Stimulated activated CD8-positive, alpha-beta memory T cell treated with anti-CD3 and anti-CD28 coated beads, Interleukin-15, amount 100 ng/mL, for 1 hour (primary cell): Measurements from ENCODE around the gene IL1RAPL1.

Experiments used
- DNase-seq: peaks from one replicate; pipeline ENCODE4 v3.0.0-alpha.2; 2020; ENCODE audit warnings: low read depth

The IL1RAPL1 gene

GRCh38 chrX:28979877-28980276 is 392.6 kb downstream of the IL1RAPL1 start:
- DNase-seq, result no peak

- DNase-seq, result no peak
Measured at GRCh38 chrX:28981952-28982351, 394.7 kb downstream of the IL1RAPL1 start.

DNA sequence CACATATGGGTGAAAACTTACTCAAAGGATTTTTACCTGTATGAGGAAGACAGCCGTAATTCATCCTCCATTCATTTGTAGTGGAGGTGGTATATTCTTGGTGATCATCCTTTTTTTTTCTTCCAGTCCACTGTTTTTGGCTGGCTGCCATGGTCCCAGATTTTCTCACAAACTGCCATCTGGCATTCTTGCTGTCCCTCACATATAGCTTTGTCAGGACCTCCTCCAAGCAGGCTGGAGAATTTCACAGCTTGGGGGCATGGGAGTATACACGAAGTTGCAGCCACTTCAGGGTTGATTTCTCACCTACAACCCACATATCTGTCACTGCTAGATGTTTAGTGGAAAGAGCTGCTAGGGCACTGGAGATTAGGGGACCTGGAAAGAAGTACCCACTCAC is 401.0 kb downstream of the IL1RAPL1 start:
- no peak for DNase-seq

DNA sequence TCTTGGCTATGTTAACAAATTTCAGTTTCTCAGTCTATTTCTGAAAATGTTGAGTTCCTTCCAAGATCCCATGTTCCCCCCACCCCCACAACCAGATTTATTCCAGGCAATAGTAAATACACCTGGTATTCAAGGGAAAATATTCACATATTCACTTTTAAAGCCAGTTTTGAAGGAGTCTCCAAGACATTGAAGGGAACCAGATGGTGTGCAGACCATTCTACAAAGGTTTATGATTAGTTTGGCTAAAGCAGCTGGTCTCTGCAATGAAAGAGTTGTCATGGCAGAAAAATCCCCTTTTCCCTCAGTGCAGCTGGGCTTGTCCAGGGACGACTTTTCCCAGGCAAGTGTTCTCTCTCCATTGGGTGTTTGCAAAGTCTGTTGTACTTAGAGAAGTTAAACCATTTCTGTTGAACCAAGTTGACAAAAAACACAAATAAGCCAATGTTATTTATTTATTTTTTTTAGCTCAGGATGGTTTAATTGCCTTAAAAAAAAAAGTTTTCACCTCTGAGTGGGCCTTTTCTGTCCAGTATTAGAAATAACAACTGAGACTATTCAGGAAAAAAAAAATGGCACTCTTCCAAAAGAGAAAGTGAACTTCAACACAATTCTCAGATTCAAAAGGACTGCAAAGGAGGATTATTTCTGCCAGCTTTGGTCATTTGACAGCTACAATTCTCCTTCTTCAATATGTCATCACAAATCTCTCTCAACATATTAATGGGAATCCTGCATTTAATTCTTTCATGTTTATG is 410.6 kb downstream of the IL1RAPL1 start:
- no peak for DNase-seq

GRCh38 chrX:28998609-28999135 is 411.4 kb downstream of the IL1RAPL1 start:
- DNase-seq, result no peak

DNA sequence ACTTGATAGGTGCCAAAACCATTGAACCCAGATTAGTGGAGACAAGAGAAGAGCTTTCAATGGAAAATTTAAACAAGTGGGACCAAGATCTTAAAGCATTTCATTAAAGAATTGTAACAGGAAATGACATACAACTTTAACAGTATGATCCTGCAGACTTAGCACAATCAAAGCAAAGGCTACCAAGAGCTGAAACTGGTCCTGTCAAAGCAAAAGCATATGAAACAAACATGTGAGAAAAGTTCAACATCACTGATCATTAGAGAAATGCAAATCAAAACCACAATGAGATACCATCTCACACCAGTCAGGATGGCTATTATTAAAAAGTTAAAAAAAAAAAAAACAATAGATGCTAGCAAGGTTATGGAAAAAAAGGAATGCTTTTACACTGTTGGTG is 425.6 kb downstream of the IL1RAPL1 start:
- DNase-seq, result no peak

DNA sequence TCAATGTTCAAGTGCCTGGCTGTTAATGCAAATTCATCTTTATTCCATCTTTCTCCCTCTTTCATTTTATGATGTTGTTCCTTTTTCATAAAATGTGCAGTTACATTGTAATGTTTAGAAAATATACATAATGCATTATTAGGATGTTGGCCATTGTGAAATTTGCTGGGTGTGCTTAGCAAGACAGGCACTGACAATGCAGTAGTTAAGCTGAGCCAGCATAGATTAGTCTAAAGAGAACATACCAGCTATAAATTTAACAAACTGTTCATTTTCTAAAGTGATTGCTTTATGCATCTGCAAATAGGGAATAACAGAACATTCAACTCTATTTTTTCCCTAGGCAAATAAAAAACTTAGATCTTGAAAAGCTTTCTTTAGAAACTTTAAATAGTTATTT is 436.0 kb downstream of the IL1RAPL1 start:
- no peak for DNase-seq

DNA sequence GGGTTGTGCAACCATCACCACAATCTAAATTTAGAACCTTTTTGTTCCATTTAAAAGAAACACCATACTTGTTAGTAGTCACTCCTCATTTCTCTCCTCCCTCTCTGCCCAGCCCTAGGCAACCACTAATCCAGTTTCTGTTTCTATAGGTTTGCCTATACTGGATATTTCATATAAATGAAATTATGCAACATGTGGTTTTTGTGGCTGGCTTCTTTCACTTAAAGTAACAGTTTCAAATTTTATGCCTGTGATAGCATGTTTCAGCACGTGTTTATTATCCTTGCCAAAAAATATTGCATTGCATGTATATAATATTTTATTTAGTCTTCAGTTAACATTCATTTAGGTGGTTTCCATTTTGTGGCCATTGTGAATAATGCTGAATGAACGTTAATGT is 437.6 kb downstream of the IL1RAPL1 start:
- no peak for DNase-seq

GRCh38 chrX:29039501-29039900 is 452.3 kb downstream of the IL1RAPL1 start:
- no peak for DNase-seq

DNA sequence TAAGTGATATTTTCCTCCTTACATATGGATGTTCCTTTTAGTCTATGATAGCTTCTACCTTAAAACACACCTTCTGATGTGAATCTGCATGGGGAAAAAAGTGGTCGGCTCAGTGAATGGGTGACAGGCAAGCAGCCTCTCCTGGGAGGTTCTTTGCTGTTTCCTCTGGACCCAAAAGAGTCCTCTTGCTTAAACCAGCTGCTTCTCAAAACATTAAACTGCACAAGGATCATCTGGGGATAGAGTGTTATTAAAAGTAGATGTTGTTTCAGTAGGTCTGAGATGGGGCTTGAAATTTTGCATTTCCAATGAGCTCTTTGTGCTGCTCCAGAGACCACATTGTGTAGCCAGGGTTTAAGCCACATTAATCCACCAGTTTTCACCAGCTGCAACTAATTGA is 452.9 kb downstream of the IL1RAPL1 start:
- no peak for DNase-seq

- DNase-seq, result no peak
Measured at GRCh38 chrX:29042341-29042740, 455.1 kb downstream of the IL1RAPL1 start.

DNA sequence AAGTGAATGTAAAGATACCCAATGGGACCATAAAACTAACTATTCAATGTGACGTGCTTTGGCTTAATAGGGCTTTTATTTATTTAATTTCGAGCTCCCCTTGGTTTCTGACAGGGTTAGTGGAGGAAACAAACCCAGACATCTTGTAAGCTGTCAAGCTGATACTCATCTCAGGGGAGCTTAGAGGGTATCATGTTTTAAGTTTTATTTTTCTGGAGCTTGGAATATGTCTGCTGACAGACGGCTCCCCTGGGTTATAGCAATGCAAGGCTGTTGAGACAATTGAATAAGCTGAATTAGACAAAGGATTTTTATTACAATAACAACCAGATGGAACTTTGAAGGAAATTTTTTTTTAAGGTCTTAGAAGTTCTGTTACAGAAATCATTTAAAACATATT is 456.5 kb downstream of the IL1RAPL1 start:
- no peak for DNase-seq

DNA sequence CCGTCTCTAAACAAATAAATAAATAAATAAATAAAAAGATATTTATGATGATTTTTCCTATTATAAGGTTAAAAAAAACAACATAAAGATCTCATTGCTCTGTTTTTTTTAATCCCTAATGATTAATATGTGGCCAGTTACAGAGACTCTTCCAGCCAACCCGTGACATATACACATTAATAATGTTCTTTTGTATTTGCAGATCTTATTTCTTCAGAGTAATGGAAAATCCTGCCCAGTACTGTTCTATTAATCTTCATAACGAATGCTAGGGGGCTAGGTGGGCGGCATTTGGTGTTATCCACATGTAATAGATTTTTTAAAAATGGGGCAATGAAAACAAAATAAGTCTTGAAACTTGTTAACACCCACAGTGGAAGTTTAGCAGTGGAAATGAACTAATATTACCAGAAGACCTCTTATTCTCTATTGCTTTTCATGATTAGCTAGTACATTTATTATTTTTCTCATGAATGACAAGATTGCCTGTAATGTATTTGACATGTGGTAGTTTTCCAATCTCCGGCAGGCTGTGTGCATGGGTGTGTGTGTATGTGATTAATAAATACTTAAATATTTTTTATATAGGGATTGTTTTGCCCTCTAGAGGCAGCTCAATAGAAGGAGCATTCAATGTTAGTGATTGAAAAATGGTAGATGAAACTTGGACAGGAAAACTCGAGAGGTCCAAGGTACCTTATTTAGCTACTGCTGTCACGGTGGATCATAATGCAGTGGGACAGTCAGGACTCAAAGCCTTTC is 457.4 kb downstream of the IL1RAPL1 start:
- DNase-seq, result no peak

DNA sequence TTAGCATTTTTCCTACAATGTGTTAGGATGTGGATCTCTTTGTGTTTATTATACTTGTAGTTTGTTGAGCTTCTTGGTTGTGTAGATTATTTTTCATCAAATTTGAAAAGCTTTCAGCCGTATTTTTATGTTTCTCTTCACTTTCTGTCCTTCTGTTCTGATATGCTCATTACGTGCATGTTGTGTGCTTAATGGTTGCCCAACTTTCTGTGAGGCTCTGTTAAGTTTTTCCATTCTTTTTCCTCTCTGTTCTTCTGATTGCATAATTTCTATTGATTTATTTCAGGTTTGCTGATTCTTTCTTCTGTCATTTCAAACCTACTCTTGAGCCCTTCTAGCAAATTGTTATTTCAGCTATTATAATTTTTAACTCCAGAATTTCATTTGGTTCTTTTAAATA is 478.2 kb downstream of the IL1RAPL1 start:
- DNase-seq, result no peak

- no peak for DNase-seq
Measured at GRCh38 chrX:29066516-29066915, 479.3 kb downstream of the IL1RAPL1 start.

DNA sequence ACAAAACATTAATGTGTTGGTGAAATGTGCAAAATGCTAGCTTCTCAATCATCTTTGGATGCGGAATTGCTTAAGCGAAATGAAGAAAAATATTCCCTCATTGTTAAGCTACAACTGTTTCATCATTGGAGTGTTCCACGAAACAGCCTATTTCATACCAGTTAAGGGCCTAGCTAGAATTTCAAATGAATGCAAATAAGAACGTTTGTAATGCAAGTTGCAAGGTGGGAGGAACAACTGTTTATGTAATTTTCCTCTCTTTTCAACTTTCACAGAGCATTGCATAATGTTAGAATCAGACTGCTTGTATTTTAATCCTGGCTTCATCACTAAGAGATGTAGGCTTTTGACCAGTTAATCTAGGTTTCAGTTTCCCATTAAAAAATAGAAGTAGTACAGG is 480.1 kb downstream of the IL1RAPL1 start:
- DNase-seq, result no peak

GRCh38 chrX:29071525-29072320 is 484.5 kb downstream of the IL1RAPL1 start:
- no peak for DNase-seq

GRCh38 chrX:29082558-29082957 is 495.3 kb downstream of the IL1RAPL1 start:
- DNase-seq, result no peak

GRCh38 chrX:29083823-29084222 is 496.6 kb downstream of the IL1RAPL1 start:
- no peak for DNase-seq

DNA sequence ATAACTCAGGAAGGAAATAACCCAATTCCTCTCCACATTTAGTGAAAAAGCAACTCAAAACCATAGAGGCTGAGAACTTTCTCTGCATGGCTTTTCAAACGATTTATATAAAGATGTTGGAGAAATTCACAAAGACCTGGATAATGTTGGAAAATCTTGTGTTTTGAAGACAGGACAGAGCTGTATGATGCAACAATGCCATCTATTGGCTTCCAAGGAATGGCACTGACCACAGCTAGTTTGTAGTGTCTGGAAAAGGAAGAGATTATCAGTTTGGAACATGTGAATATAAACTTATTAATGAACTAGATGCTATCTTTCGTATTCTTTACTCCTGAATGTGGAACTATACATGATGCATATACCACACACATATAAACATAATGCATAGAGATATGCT is 503.6 kb downstream of the IL1RAPL1 start:
- no peak for DNase-seq

DNA sequence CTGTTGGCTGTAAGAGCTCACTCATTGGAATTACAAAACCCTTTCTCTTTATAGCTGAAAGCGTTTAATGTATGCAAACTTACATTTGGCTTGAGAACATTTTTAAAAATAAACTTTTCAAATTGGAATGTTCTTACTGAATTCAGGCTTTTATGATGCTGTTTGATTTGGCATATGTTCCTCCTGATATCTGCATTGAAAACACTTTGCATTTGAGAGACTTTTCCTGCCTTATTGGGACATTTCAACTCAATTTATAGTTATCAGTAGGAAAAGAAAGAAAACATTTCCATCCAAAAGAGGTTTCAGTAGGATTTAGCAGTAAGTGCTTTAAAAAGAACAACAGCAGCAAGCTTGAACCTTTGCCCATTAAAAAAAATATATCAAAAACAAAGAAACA is 520.0 kb downstream of the IL1RAPL1 start:
- no peak for DNase-seq

- no peak for DNase-seq
Measured at GRCh38 chrX:29110041-29110440, 522.8 kb downstream of the IL1RAPL1 start.

- no peak for DNase-seq
Measured at GRCh38 chrX:29113221-29113620, 526.0 kb downstream of the IL1RAPL1 start.
